ENCODE measurements around the gene IDUA.
"Not testable (repeated sequence)": the region's sequence is repeated elsewhere in the genome, so short reads cannot be mapped to it uniquely, and the experiment has no call there.

Gene IDUA

GRCh38 chr4:988726-989721, 2.2 kb downstream of the IDUA start:
- DNase-seq, result no peak

GRCh38 chr4:989722-990471, 3.1 kb downstream of the IDUA start:
- no peak for DNase-seq

GRCh38 chr4:990746-991367, 4.0 kb downstream of the IDUA start:
- no peak for DNase-seq

- DNase-seq, result no peak
These were observed 4.8 kb downstream of the IDUA start for GRCh38 chr4:991451-992296.

GRCh38 chr4:992297-993110, 5.7 kb downstream of the IDUA start:
- no peak for DNase-seq

- no peak for DNase-seq
These were observed 6.5 kb downstream of the IDUA start, which contains the start of gene SLC26A1 for GRCh38 chr4:993111-994029. TSS of gene SLC26A1 (minus strand) at chr4:993404. CDS start at chr4:991703, 1,701 bp downstream.

- no peak for DNase-seq
These were observed 8.6 kb downstream of the IDUA start for GRCh38 chr4:995311-996026.

GRCh38 chr4:996030-996996, 9.5 kb downstream of the IDUA start:
- DNase-seq, result no peak

GRCh38 chr4:996997-997374, 10.1 kb downstream of the IDUA start:
- no peak for DNase-seq

GRCh38 chr4:997375-998071, 10.7 kb downstream of the IDUA start:
- no peak for DNase-seq

- DNase-seq, result no peak
These were observed 11.3 kb downstream of the IDUA start for GRCh38 chr4:998096-998691.

- DNase-seq, result not testable (repeated sequence)
These were observed 12.5 kb downstream of the IDUA start for GRCh38 chr4:999240-999863.

GRCh38 chr4:999882-1000425, 13.1 kb downstream of the IDUA start:
- DNase-seq, result no peak

GRCh38 chr4:1000686-1001260, 13.9 kb downstream of the IDUA start:
- no peak for DNase-seq

GRCh38 chr4:1001561-1002130, 14.8 kb downstream of the IDUA start:
- DNase-seq, result no peak

GRCh38 chr4:1002131-1002630, 15.3 kb downstream of the IDUA start:
- no peak for DNase-seq

Data from activated T-cell treated with anti-CD3 and anti-CD28 coated beads for 4 hours (primary cell).